SK-N-SH (cell line): ENCODE results near the gene STK11IP. TPM values are rescaled to one million over a fixed set of nuclear protein-coding genes. Genes with fewer than 3 reads are reported as not detected.

ENCODE experiments used
- CTCF ChIA-PET: fragments of 300-600, 350-600 bp; formaldehyde crosslinking; extraction: SDS; loops from one replicate; lab custom pipeline; 2021; lab: Yijun Ruan, JAX
- POLR2A ChIA-PET: fragments of 350-600 bp; sonication (Branson Sonifier 250); formaldehyde crosslinking; extraction: SDS; loops from one replicate; lab custom pipeline; 2020; ENCODE audit warnings: antibody characterized with exemption, inconsistent platforms; lab: Yijun Ruan, JAX
- DNase-seq: peaks from one replicate; pipeline ENCODE4 v3.0.0; 2012
- H2AFZ ChIP-seq: fragments of 200-600 bp; sonication (generic); 2 replicates; pipeline ENCODE4 v1.8.1; 2016; ENCODE audit warnings: antibody characterized with exemption, mild to moderate bottlenecking, low read depth
- H3F3A ChIP-seq: fragments of 200-600 bp; sonication (generic); replicated peaks from 2 replicates; pipeline ENCODE3; 2016; ENCODE audit warnings: antibody characterized with exemption, mild to moderate bottlenecking; ENCODE audit not compliant: insufficient read depth
- H3K27ac ChIP-seq, 2 experiments: fragments of 200-500 bp in 1 of 2; fragments of 200-600 bp in 1 of 2; sonication (Bioruptor generic) in 1 of 2; sonication (generic), shearing (Covaris generic) in 1 of 2; 2 replicates each; pipeline versions ENCODE4 v1.5.1 to v1.6.1; 2014 to 2016; ENCODE audit warnings: low read depth in 2 of 2, inconsistent platforms in 1 of 2, low read length in 1 of 2, mild to moderate bottlenecking in 1 of 2, mixed read lengths in 1 of 2
- H3K27me3 ChIP-seq: fragments of 200-600 bp; sonication (generic), shearing (Covaris generic); 2 replicates; pipeline ENCODE4 v1.6.1; 2016; ENCODE audit warnings: mixed run types; ENCODE audit not compliant: insufficient read depth
- H3K36me3 ChIP-seq, 2 experiments: fragments of 200-500 bp in 1 of 2; fragments of 200-600 bp in 1 of 2; sonication (Bioruptor generic) in 1 of 2; sonication (generic) in 1 of 2; replicated peaks in 1 of 2; 2 replicates each; pipeline versions ENCODE3 to v1.5.1; 2014 to 2016; ENCODE audit warnings: low read length in 1 of 2, mild to moderate bottlenecking in 1 of 2; ENCODE audit not compliant: insufficient read depth in 2 of 2, control insufficient read depth in 1 of 2
- H3K4me1 ChIP-seq, 2 experiments: fragments of 200-500 bp in 1 of 2; fragments of 200-600 bp in 1 of 2; sonication (Bioruptor generic) in 1 of 2; sonication (generic), shearing (Covaris generic) in 1 of 2; 2 replicates each; pipeline versions ENCODE4 v1.5.1 to v1.6.1; 2014 to 2016; ENCODE audit warnings: low read depth in 1 of 2, low read length in 1 of 2, mixed run types in 1 of 2; ENCODE audit not compliant: insufficient read depth in 2 of 2, control insufficient read depth in 1 of 2
- H3K4me2 ChIP-seq: fragments of 200-600 bp; sonication (generic), shearing (Covaris generic); 2 replicates; pipeline ENCODE4 v1.6.1; 2017; ENCODE audit warnings: mixed run types
- H3K4me3 ChIP-seq, 2 experiments: fragments of 200-500 bp in 1 of 2; fragments of 200-600 bp in 1 of 2; sonication (Bioruptor generic) in 1 of 2; sonication (generic), shearing (Covaris generic) in 1 of 2; 2 replicates each; pipeline versions ENCODE4 v1.5.1 to v1.8.1; 2014 to 2016; ENCODE audit warnings: low read depth in 2 of 2, inconsistent platforms in 1 of 2, low read length in 1 of 2, mild to moderate bottlenecking in 1 of 2, mixed read lengths in 1 of 2, moderate library complexity in 1 of 2
- H3K79me2 ChIP-seq: fragments of 200-600 bp; sonication (generic); 2 replicates; pipeline ENCODE4 v1.8.1; 2017; ENCODE audit warnings: mild to moderate bottlenecking; ENCODE audit not compliant: insufficient read depth
- H3K9ac ChIP-seq: fragments of 200-600 bp; sonication (generic); 2 replicates; pipeline ENCODE4 v1.6.1; 2017; ENCODE audit warnings: mixed run types
- H3K9me2 ChIP-seq: fragments of 200-600 bp; sonication (generic); 2 replicates; pipeline ENCODE4 v1.6.1; 2017; ENCODE audit warnings: mixed run types
- H3K9me3 ChIP-seq: fragments of 200-600 bp; sonication (generic); 2 replicates; pipeline ENCODE4 v1.6.1; 2017; ENCODE audit warnings: mixed run types, mild to moderate bottlenecking, moderate library complexity
- H4K20me1 ChIP-seq: fragments of 200-600 bp; sonication (generic); 2 replicates; pipeline ENCODE4 v1.6.1; 2017; ENCODE audit warnings: mild to moderate bottlenecking, mixed run types; ENCODE audit not compliant: insufficient read depth
- ELF1 ChIP-seq: IDR thresholded peaks from 2 replicates; pipeline ENCODE4 v1.4.0; 2012
- EZH2phosphoT487 ChIP-seq: fragments of 200-600 bp; sonication (generic); IDR thresholded peaks from 2 replicates; pipeline ENCODE4 v1.6.1; 2017; ENCODE audit warnings: low read depth, mixed run types, mild to moderate bottlenecking, antibody characterized with exemption, moderate library complexity, borderline replicate concordance
- FOSL2 ChIP-seq: IDR thresholded peaks from 2 replicates; pipeline ENCODE4 v1.4.0; 2012; ENCODE audit warnings: low read depth, mild to moderate bottlenecking, moderate library complexity, borderline replicate concordance
- FOXJ3 ChIP-seq: sonication (generic); formaldehyde crosslinking; IDR thresholded peaks from 2 replicates; pipeline ENCODE4 v1.5.1; 2020; ENCODE audit warnings: mild to moderate bottlenecking, missing genetic modification reagents
- GATA2 ChIP-seq: sonication (generic); formaldehyde crosslinking; IDR thresholded peaks from 2 replicates; pipeline ENCODE4 v1.5.0; 2020; ENCODE audit warnings: mild to moderate bottlenecking, missing genetic modification reagents
- MEF2A ChIP-seq: IDR thresholded peaks from 2 replicates; pipeline ENCODE4 v1.4.0; 2012; ENCODE audit warnings: low read depth, borderline replicate concordance
- NFIC ChIP-seq: IDR thresholded peaks from 2 replicates; pipeline ENCODE4 v1.4.0; 2012; ENCODE audit warnings: borderline replicate concordance
- REST ChIP-seq: IDR thresholded peaks from 2 replicates; pipeline ENCODE4 v1.6.1; 2012; ENCODE audit warnings: mild to moderate bottlenecking, low read depth, low read length, moderate library complexity
- RFX5 ChIP-seq: IDR thresholded peaks from 2 replicates; pipeline ENCODE4 v1.6.1; 2012; ENCODE audit warnings: mild to moderate bottlenecking, improper control_type of control experiment, low read length
- RXRA ChIP-seq: IDR thresholded peaks from 2 replicates; pipeline ENCODE4 v1.4.0; 2012; ENCODE audit warnings: low read depth, mild to moderate bottlenecking, borderline replicate concordance
- SMC3 ChIP-seq: IDR thresholded peaks from 2 replicates; pipeline ENCODE4 v1.6.1; 2012; ENCODE audit warnings: low read depth, low read length, improper control_type of control experiment
- ZBTB33 ChIP-seq: IDR thresholded peaks from 2 replicates; pipeline ENCODE4 v1.4.0; 2012; ENCODE audit warnings: low read depth, borderline replicate concordance
- WGBS: methylation state at CpG from one replicate; pipeline ENCODE4 v1.1.6; 2017; ENCODE audit warnings: low lambda C conversion rate; 5-methylcytosine and 5-hydroxymethylcytosine counted together
- polyA plus RNA-seq, 3 experiments: library from polyadenylated mRNA; depleted of rRNA; stranded (reverse); fragments of >200 nt; gene quantifications; 2 replicates each; pipeline ENCODE4 v1.2.3, GENCODE V29; 2012

The STK11IP gene
- polyA plus RNA-seq, 1 of the 3 experiments (the other 2 are of a cell fraction): 22.9 TPM

- Histone ChIP-seq H3K79me2 (peaks cover 4% of the 10 kb centered on the region; the same call in 1 of the 2 replicates), H3K9me3 (no peaks in the 10 kb centered on the region), H2AFZ (no peak overlapping the region), H3F3A (peaks cover 6% of the 10 kb centered on the region), H3K27ac (no peak overlapping the region), H3K9ac (no peak overlapping the region), H4K20me1 (no peaks in the 10 kb centered on the region), H3K4me3 (no peak overlapping the region), H3K36me3 (peaks cover 8 to 29% of the 10 kb centered on the region in 2 experiments), H3K27me3 (no peaks in the 10 kb centered on the region), H3K4me2 (no peak overlapping the region), H3K9me2 (no peaks in the 10 kb centered on the region), H3K4me1 (peaks cover 3 to 21% of the 10 kb centered on the region in 2 experiments; a peak in 1 of 4 replicates)
- no peak for TF ChIP-seq MEF2A
- no peak for TF ChIP-seq FOXJ3
- no peak for TF ChIP-seq SMC3
- no peak for TF ChIP-seq GATA2 (CRISPR knock-in tag)
- no peak for TF ChIP-seq NFIC
- no peak for TF ChIP-seq ZBTB33
- no peak for TF ChIP-seq REST
- TF ChIP-seq RXRA: no peak
- TF ChIP-seq RFX5: no peak
- no peak for TF ChIP-seq FOSL2
- TF ChIP-seq EZH2phosphoT487: no peak
- TF ChIP-seq ELF1: no peak
- POLR2A ChIA-PET: interaction anchor here (2.6 kb wide), 1 partner anchor 28 kb away, joined by 12 read pairs; the partner anchor contains the start of gene STK11IP
- DNase-seq: no peak
- WGBS: 97% methylated on average over 6 of the region's 6 CpGs
- CTCF ChIA-PET: interaction anchor here (2.8 to 5.5 kb wide), 2 partner anchors 9 to 12 kb away, joined by 9 to 48 read pairs; no protein-coding TSS in a partner anchor
Measured at GRCh38 chr2:219569041-219569440, 28.6 kb upstream of the STK11IP start.
